UCSD-AML1 (cell line): ENCODE results near the gene DNAH8.
"Not testable (repeated sequence)": the region's sequence is repeated elsewhere in the genome, so short reads cannot be mapped to it uniquely, and the experiment has no call there.

Experiments used
- DNase-seq: peaks from one replicate; lab custom pipeline; 2025; ENCODE audit not compliant: unreplicated experiment; lab: John Stamatoyannopoulos, UW

The DNAH8 gene

GRCh38 chr6:38794682-38795081 is 79.6 kb downstream of the DNAH8 start:
- DNase-seq, result no peak

- no peak for DNase-seq
Observed at GRCh38 chr6:38796006-38796405, 80.9 kb downstream of the DNAH8 start.

- not testable (repeated sequence) for DNase-seq
Observed at GRCh38 chr6:38796437-38796836, 81.3 kb downstream of the DNAH8 start.

GRCh38 chr6:38796850-38797249 is 81.7 kb downstream of the DNAH8 start:
- DNase-seq, result no peak

GRCh38 chr6:38797391-38797790 is 82.3 kb downstream of the DNAH8 start:
- no peak for DNase-seq

- DNase-seq, result no peak
Observed at GRCh38 chr6:38799529-38800184, 84.5 kb downstream of the DNAH8 start.

- DNase-seq, result no peak
Observed at GRCh38 chr6:38801305-38801704, 86.2 kb downstream of the DNAH8 start.

GRCh38 chr6:38802497-38802896 is 87.4 kb downstream of the DNAH8 start:
- DNase-seq, result no peak

GRCh38 chr6:38803129-38803528 is 88.0 kb downstream of the DNAH8 start:
- DNase-seq, result no peak

GRCh38 chr6:38804358-38804757 is 89.2 kb downstream of the DNAH8 start:
- no peak for DNase-seq

- DNase-seq, result no peak
Observed at GRCh38 chr6:38805127-38805655, 90.1 kb downstream of the DNAH8 start.

- DNase-seq, result no peak
Observed at GRCh38 chr6:38805692-38806091, 90.6 kb downstream of the DNAH8 start.

GRCh38 chr6:38806271-38806670 is 91.2 kb downstream of the DNAH8 start:
- DNase-seq, result no peak

GRCh38 chr6:38806833-38807232 is 91.7 kb downstream of the DNAH8 start:
- DNase-seq, result no peak

GRCh38 chr6:38808039-38808438 is 92.9 kb downstream of the DNAH8 start:
- DNase-seq, result no peak

- no peak for DNase-seq
Observed at GRCh38 chr6:38813041-38813823, 98.1 kb downstream of the DNAH8 start.

- DNase-seq, result no peak
Observed at GRCh38 chr6:38814761-38815160, 99.7 kb downstream of the DNAH8 start.

- DNase-seq, result no peak
Observed at GRCh38 chr6:38815250-38815649, 100.1 kb downstream of the DNAH8 start.

GRCh38 chr6:38818691-38819090 is 103.6 kb downstream of the DNAH8 start:
- DNase-seq, result no peak

GRCh38 chr6:38822963-38823362 is 107.9 kb downstream of the DNAH8 start:
- no peak for DNase-seq

GRCh38 chr6:38824243-38824894 is 109.3 kb downstream of the DNAH8 start:
- DNase-seq, result no peak

GRCh38 chr6:38827024-38827423 is 111.9 kb downstream of the DNAH8 start:
- no peak for DNase-seq
